ENCODE data around the gene PKP4. TPM values are rescaled to one million over a fixed set of nuclear protein-coding genes. Genes with fewer than 3 reads are reported as not detected.

PKP4 gene
- total and polyA plus RNA-seq, 2 of the 8 experiments (the other 6 are each of a cell fraction or from before 2014, with no cell fraction given), result 48.2 to 88.0 TPM

DNA sequence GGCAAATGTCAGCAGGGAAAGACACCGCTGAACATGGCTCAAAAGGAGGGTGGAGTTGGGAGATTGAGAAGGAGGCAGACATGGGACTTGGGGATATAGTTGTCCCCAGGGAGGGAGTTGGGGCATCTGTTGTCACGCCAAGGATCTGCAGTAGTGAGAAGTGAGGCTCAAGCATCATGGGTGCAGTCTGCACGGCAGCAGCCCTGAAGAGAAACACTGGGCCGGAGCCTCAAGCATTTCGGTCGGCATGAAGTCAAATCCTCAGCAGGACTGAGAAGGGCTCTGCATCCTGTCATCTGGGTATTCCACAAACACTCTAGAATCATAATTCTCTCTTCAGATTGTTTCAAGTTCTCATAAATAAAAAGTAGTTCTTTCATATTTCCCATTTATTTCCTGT lies 205.7 kb downstream of the PKP4 start:
- no peaks in the 10 kb centered on the region for H3K79me2 ChIP-seq (ENCODE audit: control insufficient read depth in 1 of 2, insufficient read depth in 2 of 2, low read length in 2 of 2)
- no peak overlapping the region for H3K56ac ChIP-seq (replicated peaks; ENCODE audit: insufficient read length, low read depth, low read length)
- no peak overlapping the region for H2BK12ac ChIP-seq (ENCODE audit: low read depth, low read length)
- H3K36me3 ChIP-seq (ENCODE audit: control insufficient read depth in 2 of 4, insufficient read depth in 4 of 4, low read length in 3 of 4), result peaks cover 4 to 54% (median 16%) of the 10 kb centered on the region in 4 experiments; a peak in 7 of 8 replicates
- H3K79me1 ChIP-seq (ENCODE audit: low read depth, low read length), result no peaks in the 10 kb centered on the region; the same call in 1 of the 2 replicates
- no peak overlapping the region for H3K14ac ChIP-seq (ENCODE audit: insufficient read length)
- H3K4me2 ChIP-seq (ENCODE audit: insufficient read depth in 1 of 2, low read depth in 2 of 2, low read length in 2 of 2), result no peak overlapping the region
- TF ChIP-seq SIRT6 (IDR thresholded peaks at IDR 0.05; ENCODE audit: low read length) (no peak), SRF (IDR thresholded peaks at IDR 0.05; ENCODE audit: low read depth, low read length) (no peak), CBX8 (IDR thresholded peaks at IDR 0.05; ENCODE audit: borderline replicate concordance, low read depth, low read length) (no peak), ZNF274 (IDR thresholded peaks at IDR 0.05; ENCODE audit: borderline replicate concordance, extremely low read depth, low read length) (no peak), E2F6 (IDR thresholded peaks at IDR 0.05) (no peak)
- H3K4me1 ChIP-seq (replicated peaks in 1 of 4; ENCODE audit: control insufficient read depth in 3 of 4, insufficient read depth in 4 of 4, low read length in 3 of 4), result no peaks in the 10 kb centered on the region
- H4K8ac ChIP-seq (ENCODE audit: extremely low read depth, insufficient read depth, low read length), result no peak overlapping the region
- no peak overlapping the region for H3K23ac ChIP-seq (ENCODE audit: insufficient read length)
- H2BK20ac ChIP-seq (ENCODE audit: low read length), result no peak overlapping the region
- ChIA-PET CTCF (ENCODE audit: partially characterized antibody) (interaction anchor here (1.3 kb wide), 1 partner anchor 83 kb away, joined by 3 read pairs; no protein-coding TSS in a partner anchor), POLR2A (ENCODE audit: partially characterized antibody) (no interaction called here)
- no peak overlapping the region for H3K4me3 ChIP-seq (ENCODE audit: extremely low read depth in 1 of 4, insufficient read depth in 2 of 4, low read depth in 3 of 4, low read length in 4 of 4)
- H2BK15ac ChIP-seq (ENCODE audit: low read length), result no peak overlapping the region
- H2AFZ ChIP-seq (ENCODE audit: low read length), result no peak overlapping the region
- peaks cover 2 to 4% of the 10 kb centered on the region in 2 experiments for H4K20me1 ChIP-seq (replicated peaks in 1 of 2; ENCODE audit: control insufficient read depth in 1 of 2, insufficient read depth in 2 of 2, low read length in 2 of 2)
- DNase-seq (ENCODE audit: low read depth in 1 of 2, low spot score in 2 of 2) (no peak), FAIRE-seq (no peak)
- no peaks in the 10 kb centered on the region for H3K23me2 ChIP-seq (ENCODE audit: low read depth, low read length)
- H3K27ac ChIP-seq (ENCODE audit: low read depth, low read length), result no peak overlapping the region
- no peaks in the 10 kb centered on the region for H3K27me3 ChIP-seq (replicated peaks in 1 of 4; ENCODE audit: control insufficient read depth in 3 of 4, extremely low read depth in 1 of 4, insufficient read depth in 3 of 4, low read length in 3 of 4)
- H2BK120ac ChIP-seq (replicated peaks; ENCODE audit: low read depth, low read length), result no peak overlapping the region
- H3K4ac ChIP-seq (replicated peaks; ENCODE audit: insufficient read length, low read depth, low read length), result no peak overlapping the region
- H2AK5ac ChIP-seq (ENCODE audit: low read depth, low read length), result no peak overlapping the region
- H3K18ac ChIP-seq (ENCODE audit: extremely low read depth, low read length), result no peak overlapping the region
- no peak overlapping the region for H4K91ac ChIP-seq (replicated peaks; ENCODE audit: insufficient read length, low read length)
- no peak overlapping the region for H4K5ac ChIP-seq (ENCODE audit: insufficient read length, low read depth, low read length)
- WGBS, 2 experiments (ENCODE audit: extremely low coverage in 1 of 2, insufficient coverage in 1 of 2, insufficient read length in 1 of 2, insufficient replicate concordance in 2 of 2, low coverage in 1 of 2, low lambda C conversion rate in 2 of 2, missing lambda C conversion rate in 1 of 2), result 96% methylated on average over 6 of the region's 6 CpGs; no CpG with 5 or more reads in 1 of the 2 experiments
- no peak overlapping the region for H2BK5ac ChIP-seq (ENCODE audit: low read depth, low read length)
- no peaks in the 10 kb centered on the region for H3K9me3 ChIP-seq (ENCODE audit: insufficient read depth in 2 of 2, low read depth in 1 of 2, low read length in 1 of 2)
- H3K9ac ChIP-seq (replicated peaks in 1 of 4; ENCODE audit: extremely low read depth in 1 of 4, low read depth in 3 of 4, low read length in 3 of 4), result no peak overlapping the region
